Dendritic cell treated with granulocyte-macrophage colony-stimulating factor and Interleukin-4, amounts not matched to agents 40 ng/mL and 50 ng/mL, for 4 days (primary cell): ENCODE results near the gene CCDC192.

Experiments
- H3K27ac Mint-ChIP-seq: one replicate; pipeline ENCODE4 v1.8.0; 2022; ENCODE audit warnings: mild to moderate bottlenecking, mixed read lengths
- H3K27me3 Mint-ChIP-seq: one replicate; pipeline ENCODE4 v1.8.0; 2022; ENCODE audit warnings: mild to moderate bottlenecking, mixed read lengths
- H3K36me3 Mint-ChIP-seq: one replicate; pipeline ENCODE4 v1.8.0; 2022; ENCODE audit warnings: low read depth, mixed read lengths
- H3K4me1 Mint-ChIP-seq: one replicate; pipeline ENCODE4 v1.8.0; 2022; ENCODE audit warnings: low read depth, mixed read lengths
- H3K4me3 Mint-ChIP-seq: one replicate; pipeline ENCODE4 v1.8.0; 2022; ENCODE audit warnings: mild to moderate bottlenecking, moderate library complexity, mixed read lengths
- H3K9me3 Mint-ChIP-seq: one replicate; pipeline ENCODE4 v1.8.0; 2022; ENCODE audit warnings: mixed read lengths
- intact Hi-C: fragments of 100-400 bp; cut with micrococcal nuclease; formaldehyde crosslinking; loops from one replicate; pipeline ENCODE4 v1.15.0; 2022

The CCDC192 gene

GRCh38 chr5:127793052-127793451, 89.9 kb downstream of the CCDC192 start:
- H3K4me3 Mint-ChIP-seq, result no peak overlapping the region
- H3K36me3 Mint-ChIP-seq, result no peaks in the 10 kb centered on the region
- H3K4me1 Mint-ChIP-seq, result no peaks in the 10 kb centered on the region
- H3K9me3 Mint-ChIP-seq, result peaks cover 43% of the 10 kb centered on the region
- H3K27ac Mint-ChIP-seq, result no peak overlapping the region
- no peaks in the 10 kb centered on the region for H3K27me3 Mint-ChIP-seq
- intact Hi-C loops, result no loop called here

DNA sequence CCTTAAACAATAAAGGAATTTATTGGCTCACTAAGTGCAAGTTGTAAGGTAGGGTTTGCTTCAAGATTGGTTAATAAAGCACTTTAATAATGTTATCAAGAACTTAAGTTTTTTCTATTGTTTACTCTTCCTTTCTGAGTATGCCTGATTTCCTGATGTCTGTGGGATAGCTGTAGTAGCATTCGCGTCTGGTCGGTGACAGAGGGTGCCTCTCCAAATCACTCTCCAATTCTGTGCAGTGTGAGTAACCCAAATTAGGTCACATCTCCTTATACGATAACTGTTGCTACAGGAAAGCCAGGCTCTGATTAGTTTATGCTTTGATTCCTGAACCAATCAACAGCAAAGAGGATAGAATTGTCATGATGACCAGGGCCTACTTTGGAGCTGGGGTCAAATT, 90.7 kb downstream of the CCDC192 start:
- Mint-ChIP-seq H3K9me3 (peaks cover 36% of the 10 kb centered on the region), H3K4me1 (no peaks in the 10 kb centered on the region), H3K36me3 (no peaks in the 10 kb centered on the region), H3K27ac (no peak overlapping the region), H3K4me3 (no peak overlapping the region), H3K27me3 (no peaks in the 10 kb centered on the region)
- intact Hi-C loops, result no loop called here

- intact Hi-C loops, result no loop called here
- Mint-ChIP-seq H3K4me3 (no peak overlapping the region), H3K4me1 (no peaks in the 10 kb centered on the region), H3K36me3 (no peaks in the 10 kb centered on the region), H3K9me3 (peaks cover 19% of the 10 kb centered on the region), H3K27ac (no peak overlapping the region), H3K27me3 (no peaks in the 10 kb centered on the region)
These were observed 93.0 kb downstream of the CCDC192 start for GRCh38 chr5:127796211-127796610.

DNA sequence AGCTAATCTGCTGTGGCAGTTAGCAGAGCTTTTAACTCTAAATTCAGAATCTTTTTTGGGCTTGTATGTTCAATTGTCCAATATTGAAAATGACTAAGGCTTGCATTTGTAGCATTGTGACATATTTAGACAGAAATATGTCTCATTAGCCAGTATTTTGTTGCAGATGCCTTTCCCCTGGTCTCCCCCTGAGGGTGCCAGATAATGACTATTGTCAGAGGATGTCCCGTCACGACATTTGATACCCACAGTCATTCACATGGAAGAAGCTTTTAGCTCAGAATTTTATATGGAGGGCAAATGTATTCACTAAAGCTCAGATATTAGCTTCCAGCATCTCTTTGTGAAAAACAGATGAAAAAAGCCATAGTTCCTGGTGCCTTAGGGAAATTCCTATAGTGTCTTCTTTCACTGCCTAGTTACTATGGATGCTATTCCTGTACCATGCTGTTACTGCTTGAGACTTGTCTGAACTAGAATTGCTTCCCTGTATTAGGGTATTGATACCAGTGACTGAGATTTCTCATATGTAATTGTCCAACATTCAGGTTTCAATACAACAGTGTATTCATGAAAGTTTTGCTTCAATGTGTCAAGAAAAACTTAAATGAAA, 96.2 kb downstream of the CCDC192 start:
- intact Hi-C loops, result no loop called here
- H3K4me1 Mint-ChIP-seq, result no peaks in the 10 kb centered on the region
- H3K36me3 Mint-ChIP-seq, result no peaks in the 10 kb centered on the region
- H3K27ac Mint-ChIP-seq, result no peak overlapping the region
- no peaks in the 10 kb centered on the region for H3K27me3 Mint-ChIP-seq
- H3K9me3 Mint-ChIP-seq, result no peaks in the 10 kb centered on the region
- no peak overlapping the region for H3K4me3 Mint-ChIP-seq

GRCh38 chr5:127801751-127802476, 98.7 kb downstream of the CCDC192 start:
- intact Hi-C loops, result no loop called here
- H3K27ac Mint-ChIP-seq, result no peak overlapping the region
- H3K36me3 Mint-ChIP-seq, result no peaks in the 10 kb centered on the region
- no peak overlapping the region for H3K4me3 Mint-ChIP-seq
- no peaks in the 10 kb centered on the region for H3K9me3 Mint-ChIP-seq
- H3K4me1 Mint-ChIP-seq, result no peaks in the 10 kb centered on the region
- H3K27me3 Mint-ChIP-seq, result no peaks in the 10 kb centered on the region

GRCh38 chr5:127802477-127802865, 99.3 kb downstream of the CCDC192 start:
- Mint-ChIP-seq H3K36me3 (no peaks in the 10 kb centered on the region), H3K4me3 (no peak overlapping the region), H3K27ac (no peak overlapping the region), H3K9me3 (no peaks in the 10 kb centered on the region), H3K4me1 (no peaks in the 10 kb centered on the region), H3K27me3 (no peaks in the 10 kb centered on the region)
- intact Hi-C loops, result no loop called here

GRCh38 chr5:127804886-127805426, 101.8 kb downstream of the CCDC192 start:
- no peaks in the 10 kb centered on the region for H3K4me1 Mint-ChIP-seq
- H3K27ac Mint-ChIP-seq, result no peak overlapping the region
- H3K36me3 Mint-ChIP-seq, result no peaks in the 10 kb centered on the region
- no peaks in the 10 kb centered on the region for H3K27me3 Mint-ChIP-seq
- no peak overlapping the region for H3K4me3 Mint-ChIP-seq
- intact Hi-C loops, result no loop called here
- H3K9me3 Mint-ChIP-seq, result no peaks in the 10 kb centered on the region

GRCh38 chr5:127805448-127805847, 102.3 kb downstream of the CCDC192 start:
- H3K27me3 Mint-ChIP-seq, result no peaks in the 10 kb centered on the region
- intact Hi-C loops, result no loop called here

DNA sequence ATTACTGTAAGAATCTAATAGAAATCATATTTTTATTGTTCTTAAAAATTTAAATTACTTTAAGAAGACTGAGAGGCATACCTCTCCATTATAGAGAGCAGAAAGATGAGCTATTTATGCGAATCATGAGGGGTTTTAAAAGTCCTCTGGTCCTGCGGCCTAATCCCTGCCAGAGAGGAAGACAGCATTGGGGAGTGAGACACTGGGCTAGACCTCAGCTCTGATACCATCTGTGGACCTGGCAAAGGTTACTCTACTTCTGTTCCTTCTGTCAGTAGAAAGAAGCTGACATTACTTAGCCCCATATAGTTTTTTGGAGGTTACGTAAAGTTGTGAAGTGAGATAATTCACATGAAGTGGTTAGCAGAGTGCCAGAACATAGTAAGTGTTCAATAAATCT, 103.6 kb downstream of the CCDC192 start:
- H3K4me1 Mint-ChIP-seq, result peaks cover 10% of the 10 kb centered on the region
- H3K36me3 Mint-ChIP-seq, result no peaks in the 10 kb centered on the region
- H3K9me3 Mint-ChIP-seq, result no peaks in the 10 kb centered on the region
- H3K27ac Mint-ChIP-seq, result no peak overlapping the region
- no peaks in the 10 kb centered on the region for H3K27me3 Mint-ChIP-seq
- intact Hi-C loops, result no loop called here
- H3K4me3 Mint-ChIP-seq, result no peak overlapping the region

More at GRCh38 chr5:127805448-127805847, 102.3 kb downstream of the CCDC192 start:
- no peak overlapping the region for H3K27ac Mint-ChIP-seq
- no peaks in the 10 kb centered on the region for H3K36me3 Mint-ChIP-seq
- no peaks in the 10 kb centered on the region for H3K9me3 Mint-ChIP-seq
- H3K4me3 Mint-ChIP-seq, result no peak overlapping the region
- H3K4me1 Mint-ChIP-seq, result no peaks in the 10 kb centered on the region

- H3K27ac Mint-ChIP-seq, result no peak overlapping the region
- no peaks in the 10 kb centered on the region for H3K27me3 Mint-ChIP-seq
- no peaks in the 10 kb centered on the region for H3K36me3 Mint-ChIP-seq
- no peaks in the 10 kb centered on the region for H3K9me3 Mint-ChIP-seq
- H3K4me3 Mint-ChIP-seq, result no peak overlapping the region
- intact Hi-C loops, result no loop called here
- peaks cover 11% of the 10 kb centered on the region for H3K4me1 Mint-ChIP-seq
These were observed 106.3 kb downstream of the CCDC192 start for GRCh38 chr5:127809533-127809932.

DNA sequence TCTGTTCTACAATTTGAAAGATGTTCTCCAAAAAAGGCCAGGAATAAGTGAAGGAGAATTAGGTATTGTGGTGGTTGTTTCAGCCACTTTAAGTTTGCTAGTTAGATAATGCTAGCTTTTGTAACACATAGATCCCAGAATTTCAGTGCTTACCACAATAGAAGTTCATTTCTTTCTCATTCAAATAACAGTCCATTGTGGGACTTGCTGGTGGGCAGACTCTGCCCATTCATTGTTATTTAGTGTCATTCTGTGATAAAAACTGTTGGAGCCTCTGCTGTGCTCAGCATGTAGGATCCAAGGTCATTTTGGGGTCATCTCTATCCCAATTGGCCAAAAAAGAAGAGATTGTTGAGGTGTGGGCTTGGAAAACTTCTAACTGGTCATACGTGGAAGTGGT, 106.8 kb downstream of the CCDC192 start:
- H3K36me3 Mint-ChIP-seq, result no peaks in the 10 kb centered on the region
- intact Hi-C loops, result no loop called here
- H3K4me3 Mint-ChIP-seq, result no peak overlapping the region
- peaks cover 11% of the 10 kb centered on the region for H3K4me1 Mint-ChIP-seq
- H3K9me3 Mint-ChIP-seq, result no peaks in the 10 kb centered on the region
- H3K27me3 Mint-ChIP-seq, result no peaks in the 10 kb centered on the region
- no peak overlapping the region for H3K27ac Mint-ChIP-seq

DNA sequence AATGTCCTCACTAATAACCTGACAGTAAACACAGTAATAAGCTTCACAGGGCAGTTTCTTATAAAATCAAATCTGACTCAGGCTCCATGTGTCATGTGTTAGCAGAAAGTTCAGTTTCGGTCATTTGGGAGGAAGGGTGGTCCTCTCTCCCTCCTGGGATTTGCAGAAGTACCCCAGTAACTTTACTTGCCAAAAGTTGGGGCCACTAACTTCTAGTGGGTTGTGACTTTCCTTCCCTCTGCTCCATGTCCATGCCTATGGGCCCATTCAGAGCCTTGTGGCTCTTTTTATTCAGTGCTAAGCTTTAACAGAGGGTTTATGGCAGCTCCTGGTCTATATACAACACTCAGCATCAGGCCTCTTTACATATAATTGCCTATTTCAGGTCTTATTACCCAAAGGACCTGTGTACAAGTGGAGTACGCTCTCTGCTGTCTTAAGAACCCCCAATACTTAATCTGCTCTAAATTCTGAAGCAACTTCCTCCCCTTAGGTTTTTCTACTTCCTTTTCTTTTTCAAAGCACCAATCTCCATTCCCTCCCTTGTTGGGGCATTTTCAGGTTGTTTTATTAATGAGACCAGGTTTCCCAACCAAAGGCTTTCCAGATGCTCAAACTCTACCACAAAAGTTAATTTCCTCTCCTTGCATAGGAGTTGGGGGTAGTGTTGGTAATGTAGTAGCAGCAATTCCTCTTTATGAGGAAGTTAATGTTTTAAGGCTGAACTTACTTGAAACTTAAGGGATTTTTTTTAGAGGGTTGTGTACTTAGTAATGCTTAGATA, 107.7 kb downstream of the CCDC192 start:
- H3K27me3 Mint-ChIP-seq, result no peaks in the 10 kb centered on the region
- peaks cover 11% of the 10 kb centered on the region for H3K4me1 Mint-ChIP-seq
- no peak overlapping the region for H3K27ac Mint-ChIP-seq
- H3K36me3 Mint-ChIP-seq, result no peaks in the 10 kb centered on the region
- H3K4me3 Mint-ChIP-seq, result no peak overlapping the region
- no peaks in the 10 kb centered on the region for H3K9me3 Mint-ChIP-seq
- intact Hi-C loops, result no loop called here

DNA sequence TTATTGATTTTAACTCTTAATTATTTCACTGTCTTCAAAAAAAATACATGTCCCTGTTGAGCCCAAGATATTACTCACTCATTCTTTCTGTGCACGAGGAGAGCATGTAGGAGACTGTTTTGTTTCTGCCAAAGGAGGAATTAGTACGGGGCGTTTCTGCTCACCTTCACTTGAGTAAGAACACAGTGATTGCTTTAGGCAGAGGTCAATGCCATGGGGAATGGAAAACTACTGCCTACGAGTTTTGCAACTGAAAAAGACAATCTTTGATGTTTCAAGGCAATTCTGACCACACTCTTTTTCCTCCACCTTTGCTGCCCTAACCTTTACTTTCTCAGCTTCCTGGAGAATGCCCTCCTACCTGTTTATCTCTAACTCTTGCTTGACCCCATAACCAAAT, 109.4 kb downstream of the CCDC192 start:
- Mint-ChIP-seq H3K9me3 (no peaks in the 10 kb centered on the region), H3K27ac (no peak overlapping the region), H3K36me3 (no peaks in the 10 kb centered on the region), H3K4me1 (peaks cover 11% of the 10 kb centered on the region), H3K4me3 (no peak overlapping the region), H3K27me3 (no peaks in the 10 kb centered on the region)
- intact Hi-C loops, result no loop called here
